GM18498 (cell line): ENCODE measurements around the gene NOTUM.
"Not testable (repeated sequence)": the region's sequence is repeated elsewhere in the genome, so short reads cannot be mapped to it uniquely, and the experiment has no call there.

Source experiments
- ATAC-seq: cut with Tn5 transposase; IDR thresholded peaks from one replicate; pipeline ENCODE4 v1.9.1; 2021; ENCODE audit warnings: mild to moderate bottlenecking, moderate library complexity; ENCODE audit not compliant: unreplicated experiment

NOTUM gene

GRCh38 chr17:81958633-81959342, 2.2 kb downstream of the NOTUM start:
- no peak for ATAC-seq

GRCh38 chr17:81957691-81958432, 3.1 kb downstream of the NOTUM start:
- ATAC-seq, result no peak

- no peak for ATAC-seq
Observed at GRCh38 chr17:81956607-81957589, 4.1 kb downstream of the NOTUM start.

- ATAC-seq, result no peak
Observed at GRCh38 chr17:81955756-81956544, 5.0 kb downstream of the NOTUM start.

- no peak for ATAC-seq
Observed at GRCh38 chr17:81955058-81955681, 5.8 kb downstream of the NOTUM start.

- no peak for ATAC-seq
Observed at GRCh38 chr17:81954131-81955057, 6.6 kb downstream of the NOTUM start.

- ATAC-seq, result not testable (repeated sequence)
Observed at GRCh38 chr17:81953443-81953842, 7.5 kb downstream of the NOTUM start.

GRCh38 chr17:81952792-81953228, 8.2 kb downstream of the NOTUM start:
- ATAC-seq, result no peak

GRCh38 chr17:81951785-81952684, 9.0 kb downstream of the NOTUM start:
- ATAC-seq, result no peak

- ATAC-seq, result no peak
Observed at GRCh38 chr17:81950501-81950900, 10.5 kb downstream of the NOTUM start.

GRCh38 chr17:81948635-81949378, 12.2 kb downstream of the NOTUM start:
- ATAC-seq, result no peak

- ATAC-seq, result no peak
Observed at GRCh38 chr17:81947189-81947588, 13.8 kb downstream of the NOTUM start, which contains the start of gene MYADML2. Gene MYADML2 (minus strand): TSS chr17:81947233. CDS start chr17:81941741, 5,492 bp downstream.

GRCh38 chr17:81944858-81945257, 16.1 kb downstream of the NOTUM start:
- ATAC-seq, result no peak

- ATAC-seq, result no peak
Observed at GRCh38 chr17:81942167-81942553, 18.8 kb downstream of the NOTUM start.

GRCh38 chr17:81941484-81942166, 19.4 kb downstream of the NOTUM start:
- ATAC-seq, result no peak
